ENCODE data around the gene SIGLEC15. TPM values are rescaled to one million over a fixed set of nuclear protein-coding genes. Genes with fewer than 3 reads are reported as not detected.

The SIGLEC15 gene
- total and polyA plus RNA-seq, 2 donors (not counting 1 experiment from before 2014, with no cell fraction given) = not detected

GRCh38 chr18:45821711-45822110 is 3.8 kb upstream of the SIGLEC15 start:
- Histone ChIP-seq H3K36me3 (replicated peaks in 1 of 2; ENCODE audit: control extremely low read depth in 1 of 2, control insufficient read depth in 1 of 2, extremely low read depth in 1 of 2, insufficient read depth in 2 of 2, low read length in 1 of 2) (no peaks in the 10 kb centered on the region), H3K27ac (ENCODE audit: low read length in 2 of 2) (no peak overlapping the region), H3K4me2 (replicated peaks; ENCODE audit: low read depth, low read length, poor library complexity, severe bottlenecking) (no peak overlapping the region), H3K27me3 (replicated peaks in 1 of 4; ENCODE audit: control extremely low read depth in 1 of 4, control insufficient read depth in 3 of 4, insufficient read depth in 4 of 4, low read length in 3 of 4) (peaks cover 0 to 14% (median 5%) of the 10 kb centered on the region in 4 experiments), H3K9me3 (ENCODE audit: control extremely low read depth in 1 of 3, control insufficient read depth in 2 of 3, insufficient read depth in 1 of 3, low read length in 2 of 3) (no peaks in the 10 kb centered on the region), H3K79me2 (ENCODE audit: control insufficient read depth, insufficient read depth, low read length) (no peaks in the 10 kb centered on the region), H3K4me1 (ENCODE audit: control insufficient read depth in 2 of 2, insufficient read depth in 2 of 2, low read length in 2 of 2) (peaks cover 9% of the 10 kb centered on the region in 2 donors), H3K9ac (ENCODE audit: low read length) (no peak overlapping the region), H2AFZ (ENCODE audit: insufficient read depth, low read depth, low read length, poor library complexity, severe bottlenecking) (no peak overlapping the region), H4K20me1 (ENCODE audit: control insufficient read depth, insufficient read depth, low read length, poor library complexity, severe bottlenecking) (no peaks in the 10 kb centered on the region), H3K4me3 (ENCODE audit: control extremely low read depth in 1 of 5, extremely low read depth in 1 of 5, insufficient read depth in 1 of 5, low read depth in 2 of 5, low read length in 4 of 5) (no peak overlapping the region)
- H3K27me3 Mint-ChIP-seq = peaks cover 44% of the 10 kb centered on the region
- no CpG with 5 or more reads among the region's 1 CpG for WGBS (ENCODE audit: insufficient coverage)
- peaks cover 13% of the 10 kb centered on the region for H3K9me3 Mint-ChIP-seq (ENCODE audit: insufficient read depth)
- DNase-seq (no peak), ATAC-seq (ENCODE audit: low read depth) (no peak)
- H3K4me1 Mint-ChIP-seq = peaks cover 22% of the 10 kb centered on the region
- TF ChIP-seq EZH2 (IDR thresholded peaks at IDR 0.05; ENCODE audit: borderline replicate concordance, insufficient read depth, low read depth, low read length, poor library complexity, severe bottlenecking) (no peak), CTCF (IDR thresholded peaks at IDR 0.05) (no peak)
- intact Hi-C loops (cut with micrococcal nuclease) = no loop called here
- H3K4me3 Mint-ChIP-seq = no peak overlapping the region
- POLR2A ChIA-PET = no interaction called here
- CTCF ChIA-PET = no interaction called here
- H3K27ac Mint-ChIP-seq = no peak overlapping the region

GRCh38 chr18:45826084-45826483 is 609 bp downstream of the SIGLEC15 start:
- CTCF ChIA-PET = no interaction called here

More at GRCh38 chr18:45826084-45826483, 609 bp downstream of the SIGLEC15 start:
- H3K27ac ChIP-seq (ENCODE audit: low read length in 2 of 2) = no peak overlapping the region
- Mint-ChIP-seq H3K4me1 (peaks cover 41% of the 10 kb centered on the region), H3K27me3 (peaks cover 47% of the 10 kb centered on the region), H3K4me3 (no peak overlapping the region), H3K27ac (no peak overlapping the region), H3K9me3 (ENCODE audit: insufficient read depth) (peaks cover 10% of the 10 kb centered on the region)
- no peak overlapping the region for H2AFZ ChIP-seq (ENCODE audit: insufficient read depth, low read depth, low read length, poor library complexity, severe bottlenecking)
- no peak overlapping the region for H3K4me2 ChIP-seq (replicated peaks; ENCODE audit: low read depth, low read length, poor library complexity, severe bottlenecking)
- POLR2A ChIA-PET = no interaction called here
- no peaks in the 10 kb centered on the region for H3K9me3 ChIP-seq (ENCODE audit: control extremely low read depth in 1 of 3, control insufficient read depth in 2 of 3, insufficient read depth in 1 of 3, low read length in 2 of 3)
- no peak for DNase-seq
- peaks cover 0 to 6% (median 3%) of the 10 kb centered on the region in 4 experiments for H3K27me3 ChIP-seq (replicated peaks in 1 of 4; ENCODE audit: control extremely low read depth in 1 of 4, control insufficient read depth in 3 of 4, insufficient read depth in 4 of 4, low read length in 3 of 4)
- no peak for ATAC-seq (ENCODE audit: low read depth)
- no peaks in the 10 kb centered on the region for H3K36me3 ChIP-seq (replicated peaks in 1 of 2; ENCODE audit: control extremely low read depth in 1 of 2, control insufficient read depth in 1 of 2, extremely low read depth in 1 of 2, insufficient read depth in 2 of 2, low read length in 1 of 2)
- intact Hi-C loops (cut with micrococcal nuclease) = no loop called here
- no peaks in the 10 kb centered on the region for H4K20me1 ChIP-seq (ENCODE audit: control insufficient read depth, insufficient read depth, low read length, poor library complexity, severe bottlenecking)
- TF ChIP-seq CTCF (IDR thresholded peaks at IDR 0.05) (no peak), EZH2 (IDR thresholded peaks at IDR 0.05; ENCODE audit: borderline replicate concordance, insufficient read depth, low read depth, low read length, poor library complexity, severe bottlenecking) (no peak)
- no peak overlapping the region for H3K9ac ChIP-seq (ENCODE audit: low read length)
- 82% methylated on average over 4 of the region's 4 CpGs for WGBS (ENCODE audit: insufficient coverage)
- no peaks in the 10 kb centered on the region for H3K79me2 ChIP-seq (ENCODE audit: control insufficient read depth, insufficient read depth, low read length)
- peaks cover 20 to 27% of the 10 kb centered on the region in 2 donors for H3K4me1 ChIP-seq (ENCODE audit: control insufficient read depth in 2 of 2, insufficient read depth in 2 of 2, low read length in 2 of 2)
- no peak overlapping the region for H3K4me3 ChIP-seq (ENCODE audit: control extremely low read depth in 1 of 5, extremely low read depth in 1 of 5, insufficient read depth in 1 of 5, low read depth in 2 of 5, low read length in 4 of 5)
